Endothelial cell of umbilical vein (primary cell): ENCODE results near the gene PRDX1. TPM values are rescaled to one million over a fixed set of nuclear protein-coding genes. Genes with fewer than 3 reads are reported as not detected.

Source experiments
- BruUV-seq: library from RNA; stranded (reverse); fragments of 400-500 nt; replicated peaks from 2 replicates; lab custom pipeline; 2021; lab: Mats Ljungman, UMichigan
- CTCF ChIA-PET: fragments of 300-600, 350-600 bp; sonication (Branson Sonifier 250); formaldehyde crosslinking; loops from one replicate; lab custom pipeline; 2021; ENCODE audit warnings: antibody characterized with exemption, inconsistent platforms; lab: Charles Lee
- POLR2A ChIA-PET: fragments of 300-600, 350-600 bp; sonication (Branson Sonifier 250); formaldehyde crosslinking; loops from one replicate; lab custom pipeline; 2021; ENCODE audit warnings: antibody characterized with exemption, inconsistent platforms; lab: Charles Lee
- DNase-seq: peaks from one replicate; pipeline ENCODE4 v3.0.0-alpha.2; 2011; ENCODE audit warnings: low read depth, low spot score
- FAIRE-seq: peaks from 2 replicates; lab custom pipeline; 2011; peaks lifted over from hg19 to GRCh38; lab: Jason Lieb, UNC
- H2AFZ ChIP-seq: 2 replicates; pipeline ENCODE4 v1.6.0; 2012; ENCODE audit warnings: low read depth, low read length, control low read depth, inconsistent platforms
- H3K27ac ChIP-seq: 2 replicates; pipeline ENCODE4 v1.5.1; 2011; ENCODE audit warnings: low read depth, mild to moderate bottlenecking, control low read depth, low read length, moderate library complexity; ENCODE audit not compliant: insufficient read depth
- H3K27me3 ChIP-seq, 2 experiments: 2 replicates each; pipeline versions ENCODE4 v1.6.0 to v1.6.1; 2011; ENCODE audit warnings: low read length in 2 of 2, mixed read lengths in 1 of 2; ENCODE audit not compliant: control insufficient read depth in 2 of 2, insufficient read depth in 2 of 2
- H3K36me3 ChIP-seq, 2 experiments: 2 replicates in 1 of 2; 3 replicates in 1 of 2; pipeline ENCODE4 v1.5.1; 2011; ENCODE audit warnings: low read length in 2 of 2, mild to moderate bottlenecking in 1 of 2, moderate library complexity in 1 of 2; ENCODE audit not compliant: control insufficient read depth in 2 of 2, insufficient read depth in 2 of 2; ENCODE audit errors: extremely low read depth in 1 of 2
- H3K4me1 ChIP-seq: 3 replicates; pipeline ENCODE4 v1.5.1; 2011; ENCODE audit warnings: mild to moderate bottlenecking, low read length; ENCODE audit not compliant: control insufficient read depth, insufficient read depth; ENCODE audit errors: extremely low read depth
- H3K4me2 ChIP-seq: 2 replicates; pipeline ENCODE4 v1.6.1; 2011; ENCODE audit warnings: low read length, control low read depth, mixed read lengths; ENCODE audit not compliant: insufficient read depth
- H3K4me3 ChIP-seq, 3 experiments: fragments of 200-600 bp in 1 of 3; sonication (generic), shearing (Covaris generic) in 1 of 3; replicated peaks in 1 of 3; 2 replicates each; pipeline ENCODE4 v1.5.1; 2011 to 2016; ENCODE audit warnings: control low read depth in 3 of 3, low read length in 3 of 3, mild to moderate bottlenecking in 2 of 3, inconsistent platforms in 1 of 3, low read depth in 1 of 3, moderate library complexity in 1 of 3; ENCODE audit not compliant: insufficient read depth in 1 of 3
- H3K79me2 ChIP-seq: 2 replicates; pipeline ENCODE4 v1.6.0; 2012; ENCODE audit warnings: low read length, inconsistent platforms; ENCODE audit not compliant: control insufficient read depth, insufficient read depth
- H3K9ac ChIP-seq: replicated peaks from 2 replicates; pipeline ENCODE3; 2011; ENCODE audit warnings: low read length, control low read depth; ENCODE audit not compliant: insufficient read depth; ENCODE audit errors: extremely low read depth
- H3K9me1 ChIP-seq: replicated peaks from 3 replicates; pipeline ENCODE4 v1.6.0; 2011; ENCODE audit warnings: mild to moderate bottlenecking, low read length; ENCODE audit not compliant: control insufficient read depth, insufficient read depth; ENCODE audit errors: extremely low read depth
- H3K9me3 ChIP-seq: replicated peaks from 2 replicates; pipeline ENCODE4 v1.5.1; 2012; ENCODE audit warnings: low read length, inconsistent platforms; ENCODE audit not compliant: control insufficient read depth, insufficient read depth
- H4K20me1 ChIP-seq: replicated peaks from 2 replicates; pipeline ENCODE3; 2011; ENCODE audit warnings: mild to moderate bottlenecking, low read length; ENCODE audit not compliant: control insufficient read depth, insufficient read depth; ENCODE audit errors: extremely low read depth
- FOS ChIP-seq: IDR thresholded peaks from 2 replicates; pipeline ENCODE4 v1.6.1; 2011; ENCODE audit warnings: mild to moderate bottlenecking, low read length, moderate library complexity, borderline replicate concordance; ENCODE audit not compliant: insufficient read depth
- GATA2 ChIP-seq: IDR thresholded peaks from 2 replicates; pipeline ENCODE4 v1.7.0; 2011; ENCODE audit warnings: low read depth, mild to moderate bottlenecking, moderate library complexity, mixed read lengths, low read length; ENCODE audit not compliant: insufficient read length, insufficient read depth
- JUN ChIP-seq: IDR thresholded peaks from 2 replicates; pipeline ENCODE4 v1.6.1; 2011; ENCODE audit warnings: borderline replicate concordance, low read depth; ENCODE audit not compliant: insufficient read length, insufficient read depth
- MYC ChIP-seq: IDR thresholded peaks from one replicate; pipeline ENCODE4 v1.6.1; 2011; ENCODE audit warnings: mild to moderate bottlenecking, low read depth, low read length
- POLR2AphosphoS5 ChIP-seq: IDR thresholded peaks from 2 replicates; pipeline ENCODE4 v1.6.1; 2012; ENCODE audit warnings: low read depth, mild to moderate bottlenecking, control low read depth, low read length, moderate library complexity; ENCODE audit not compliant: insufficient read depth
- dilution Hi-C: fragments of 300-500 bp; cut with MboI; formaldehyde crosslinking; loops from one replicate; pipeline ENCODE4 v1.15.0; 2019; ENCODE audit warnings: low sequenced_read_pairs; ENCODE audit not compliant: extremely low pct_ligation_motif_present
- intact Hi-C: fragments of 100-400 bp; cut with micrococcal nuclease; formaldehyde crosslinking; loops from one replicate; pipeline ENCODE4 v1.10.0; 2022
- polyA plus RNA-seq, 4 experiments: library from polyadenylated mRNA; depleted of rRNA in 3 of 4; stranded (reverse) in 3 of 4; unstranded in 1 of 4; fragments of >200 nt; gene quantifications; 2 replicates each; pipeline versions ENCODE4 v1.2.1 to v1.2.3, GENCODE V29; 2011 to 2012; ENCODE audit warnings: missing spikeins in 1 of 4
- total RNA-seq: library from RNA; stranded (reverse); gene quantifications from 2 replicates; pipeline ENCODE4 v1.2.3, GENCODE V29; 2021
- TF ChIP-seq, protein P1 (sequence below), 2 donors: IDR thresholded peaks; 1 replicate in 1 of 2; 2 replicates in 1 of 2; pipeline ENCODE4 v1.5.1; 2011; ENCODE audit warnings: low read length in 2 of 2, mild to moderate bottlenecking in 2 of 2, moderate library complexity in 2 of 2, control low read depth in 1 of 2, inconsistent platforms in 1 of 2, low read depth in 1 of 2; ENCODE audit not compliant: insufficient read depth in 1 of 2; ENCODE audit errors: extremely low read depth in 1 of 2
- TF ChIP-seq, protein P2 (sequence below): IDR thresholded peaks from 2 replicates; pipeline ENCODE4 v1.6.1; 2011; ENCODE audit not compliant: insufficient read depth, insufficient read length

PRDX1 gene
- total and polyA plus RNA-seq, 2 donors (not counting 3 experiments of a cell fraction or from before 2014, with no cell fraction given), result 622 to 685 TPM

DNA sequence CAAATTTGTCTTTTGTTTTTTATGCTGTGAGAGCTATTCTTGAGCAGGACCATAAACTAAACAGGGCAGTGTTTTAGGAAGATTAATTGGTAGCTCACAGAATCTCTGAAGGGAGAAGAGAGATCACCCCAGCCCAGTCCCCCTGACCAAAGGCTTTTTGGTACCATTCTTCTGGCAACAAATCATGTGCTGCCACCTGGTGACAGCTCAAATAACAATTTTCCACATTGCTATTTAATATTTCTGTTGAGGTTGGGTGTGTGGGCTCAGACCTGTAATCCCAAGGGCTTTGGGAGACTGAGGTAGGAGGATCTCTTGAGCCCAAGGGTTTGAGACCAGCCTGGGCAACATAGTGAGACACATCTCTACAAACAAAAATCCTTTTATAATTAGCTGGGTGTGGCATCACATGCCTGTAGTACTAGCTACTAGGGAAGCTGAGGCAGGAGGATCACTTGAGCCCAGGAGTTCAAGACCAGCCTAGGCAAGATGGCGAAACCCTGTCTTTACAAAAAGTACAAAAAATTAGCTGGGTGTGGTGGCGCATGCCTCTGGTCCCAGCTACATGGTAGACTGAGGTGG is 28.5 kb downstream of the PRDX1 start:
- Histone ChIP-seq H3K4me2 (no peak overlapping the region), H3K4me1 (peaks cover 6% of the 10 kb centered on the region), H3K79me2 (no peaks in the 10 kb centered on the region), H3K9me1 (no peaks in the 10 kb centered on the region), H3K4me3 (no peak overlapping the region), H2AFZ (no peak overlapping the region), H3K27ac (no peak overlapping the region), H3K36me3 (no peaks in the 10 kb centered on the region), H3K27me3 (peaks cover 8 to 10% of the 10 kb centered on the region in 2 experiments), H3K9ac (no peak overlapping the region), H3K9me3 (no peaks in the 10 kb centered on the region), H4K20me1 (no peaks in the 10 kb centered on the region)
- POLR2A ChIA-PET, result interaction anchor here (0.6 to 4.3 kb wide), 5 partner anchors 28 to 762 kb away, joined by 3 to 28 read pairs (median 5); partner anchors contain the start of gene PRDX1
- CTCF ChIA-PET, result interaction anchor here (0.8 to 9.8 kb wide), 24 partner anchors 8 to 700 kb away, joined by 3 to 457 read pairs (median 6); partner anchors contain the start of genes HECTD3, MUTYH, PRDX1 and TOE1
- no TSS peak for BruUV-seq
- dilution Hi-C loops, result loop anchor here (25.0 kb wide), 1 partner anchor 131 kb away; no protein-coding TSS in a partner anchor
- intact Hi-C loops, result loop anchor here (1.0 to 10.0 kb wide), 3 partner anchors 134 to 658 kb away; no protein-coding TSS in a partner anchor
- FAIRE-seq, result peak; percentile 77
- peak; percentile 64 for DNase-seq
- TF ChIP-seq JUN (no peak), GATA2 (no peak), FOS (no peak), POLR2AphosphoS5 (no peak), MYC (no peak)
- TF ChIP-seq, protein P1, sequence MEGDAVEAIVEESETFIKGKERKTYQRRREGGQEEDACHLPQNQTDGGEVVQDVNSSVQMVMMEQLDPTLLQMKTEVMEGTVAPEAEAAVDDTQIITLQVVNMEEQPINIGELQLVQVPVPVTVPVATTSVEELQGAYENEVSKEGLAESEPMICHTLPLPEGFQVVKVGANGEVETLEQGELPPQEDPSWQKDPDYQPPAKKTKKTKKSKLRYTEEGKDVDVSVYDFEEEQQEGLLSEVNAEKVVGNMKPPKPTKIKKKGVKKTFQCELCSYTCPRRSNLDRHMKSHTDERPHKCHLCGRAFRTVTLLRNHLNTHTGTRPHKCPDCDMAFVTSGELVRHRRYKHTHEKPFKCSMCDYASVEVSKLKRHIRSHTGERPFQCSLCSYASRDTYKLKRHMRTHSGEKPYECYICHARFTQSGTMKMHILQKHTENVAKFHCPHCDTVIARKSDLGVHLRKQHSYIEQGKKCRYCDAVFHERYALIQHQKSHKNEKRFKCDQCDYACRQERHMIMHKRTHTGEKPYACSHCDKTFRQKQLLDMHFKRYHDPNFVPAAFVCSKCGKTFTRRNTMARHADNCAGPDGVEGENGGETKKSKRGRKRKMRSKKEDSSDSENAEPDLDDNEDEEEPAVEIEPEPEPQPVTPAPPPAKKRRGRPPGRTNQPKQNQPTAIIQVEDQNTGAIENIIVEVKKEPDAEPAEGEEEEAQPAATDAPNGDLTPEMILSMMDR (IDR thresholded peaks at IDR 0.05; ENCODE audit: extremely low read depth in 1 of 2, insufficient read depth in 1 of 2, low read depth in 1 of 2, low read length in 2 of 2), result peak; percentile 40 to 53
- TF ChIP-seq, protein P2, sequence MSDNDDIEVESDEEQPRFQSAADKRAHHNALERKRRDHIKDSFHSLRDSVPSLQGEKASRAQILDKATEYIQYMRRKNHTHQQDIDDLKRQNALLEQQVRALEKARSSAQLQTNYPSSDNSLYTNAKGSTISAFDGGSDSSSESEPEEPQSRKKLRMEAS, result no peak
